Smooth muscle cell (in vitro differentiated cells): ENCODE results near the gene MZT2A. TPM values are rescaled to one million over a fixed set of nuclear protein-coding genes. Genes with fewer than 3 reads are reported as not detected.
"Not testable (repeated sequence)": the region's sequence is repeated elsewhere in the genome, so short reads cannot be mapped to it uniquely, and the experiment has no call there.

Experiments
- DNase-seq: peaks from one replicate; lab custom pipeline; 2025; ENCODE audit not compliant: unreplicated experiment; lab: John Stamatoyannopoulos, UW
- H2AFZ ChIP-seq: fragments of 200-600 bp; sonication (generic); 2 replicates; pipeline ENCODE4 v1.6.0; 2016; ENCODE audit warnings: antibody characterized with exemption, low read depth, mild to moderate bottlenecking
- H3F3A ChIP-seq: fragments of 200-600 bp; sonication (generic); 2 replicates; pipeline ENCODE4 v1.6.0; 2017; ENCODE audit warnings: antibody characterized with exemption, low read depth
- H3K27ac ChIP-seq: fragments of 200-600 bp; sonication (generic); 2 replicates; pipeline ENCODE4 v1.5.1; 2016; ENCODE audit warnings: low read depth, mild to moderate bottlenecking
- H3K27me3 ChIP-seq: fragments of 200-600 bp; sonication (generic); 2 replicates; pipeline ENCODE4 v1.6.1; 2016; ENCODE audit warnings: low read depth, mild to moderate bottlenecking
- H3K36me3 ChIP-seq: fragments of 200-600 bp; sonication (generic); 2 replicates; pipeline ENCODE4 v1.5.1; 2016; ENCODE audit warnings: low read depth
- H3K4me1 ChIP-seq: fragments of 200-600 bp; sonication (generic); 2 replicates; pipeline ENCODE4 v1.5.1; 2016; ENCODE audit warnings: low read depth
- H3K4me2 ChIP-seq: fragments of 200-600 bp; sonication (generic); 2 replicates; pipeline ENCODE4 v1.6.0; 2016; ENCODE audit warnings: mild to moderate bottlenecking
- H3K4me3 ChIP-seq: fragments of 200-600 bp; sonication (generic); 2 replicates; pipeline ENCODE4 v1.5.1; 2016; ENCODE audit warnings: mild to moderate bottlenecking
- H3K79me2 ChIP-seq: fragments of 200-600 bp; sonication (generic); 2 replicates; pipeline ENCODE4 v1.6.0; 2016; ENCODE audit warnings: low read depth, mild to moderate bottlenecking
- H3K9ac ChIP-seq: fragments of 200-600 bp; sonication (generic); 2 replicates; pipeline ENCODE4 v1.6.0; 2016; ENCODE audit warnings: low read depth
- H3K9me3 ChIP-seq: fragments of 200-600 bp; sonication (generic); replicated peaks from 2 replicates; pipeline ENCODE4 v1.5.1; 2016; ENCODE audit warnings: low read depth
- H4K20me1 ChIP-seq: fragments of 200-600 bp; sonication (generic); 2 replicates; pipeline ENCODE4 v1.6.0; 2016; ENCODE audit warnings: low read depth
- WGBS: methylation state at CpG from one replicate; pipeline ENCODE4 v1.1.7; 2016; ENCODE audit warnings: low lambda C conversion rate; 5-methylcytosine and 5-hydroxymethylcytosine counted together
- polyA plus RNA-seq: library from polyadenylated mRNA; unstranded; fragments of >200 nt; fragmentation: Nextera tagmentation; extraction: Ambion mirVana; gene quantifications from 2 replicates; pipeline ENCODE4 v1.2.1, GENCODE V29; 2016
- total RNA-seq: library from RNA; depleted of rRNA; stranded (reverse); fragments of >200 nt; gene quantifications from 2 replicates; pipeline ENCODE4 v1.2.3, GENCODE V29; 2014

MZT2A gene
- total and polyA plus RNA-seq, 2 experiments from 2014 or later, result 85.1 to 137 TPM

- not testable (repeated sequence) for H3K4me3 ChIP-seq, H3K4me2 ChIP-seq, H3F3A ChIP-seq, H3K9ac ChIP-seq, H3K27me3 ChIP-seq, DNase-seq, H3K4me1 ChIP-seq, H3K79me2 ChIP-seq, H2AFZ ChIP-seq, H3K27ac ChIP-seq, H3K36me3 ChIP-seq, H4K20me1 ChIP-seq, H3K9me3 ChIP-seq
- WGBS, result 94% methylated on average over 11 of the region's 17 CpGs
Measured at GRCh38 chr2:131533609-131534316, 41.6 kb upstream of the MZT2A start.

GRCh38 chr2:131532723-131533608 is 40.8 kb upstream of the MZT2A start:
- 97% methylated on average over 21 of the region's 23 CpGs for WGBS
- DNase-seq, result not testable (repeated sequence)

GRCh38 chr2:131531547-131532185 is 39.5 kb upstream of the MZT2A start:
- not testable (repeated sequence) for H3K79me2 ChIP-seq, H3K36me3 ChIP-seq, H3K9ac ChIP-seq, H3K4me2 ChIP-seq, H3K27ac ChIP-seq, H3K4me1 ChIP-seq, H3K27me3 ChIP-seq, H4K20me1 ChIP-seq, H3K9me3 ChIP-seq, H2AFZ ChIP-seq, DNase-seq, H3K4me3 ChIP-seq, H3F3A ChIP-seq
- WGBS, result 87% methylated on average over 10 of the region's 11 CpGs

More at GRCh38 chr2:131532723-131533608, 40.8 kb upstream of the MZT2A start:
- H3F3A ChIP-seq, H3K27me3 ChIP-seq, H3K4me3 ChIP-seq, H3K4me1 ChIP-seq, H3K27ac ChIP-seq, H3K36me3 ChIP-seq, H3K9me3 ChIP-seq, H3K9ac ChIP-seq, H2AFZ ChIP-seq, H3K79me2 ChIP-seq, H3K4me2 ChIP-seq, H4K20me1 ChIP-seq: not testable (repeated sequence)

DNA sequence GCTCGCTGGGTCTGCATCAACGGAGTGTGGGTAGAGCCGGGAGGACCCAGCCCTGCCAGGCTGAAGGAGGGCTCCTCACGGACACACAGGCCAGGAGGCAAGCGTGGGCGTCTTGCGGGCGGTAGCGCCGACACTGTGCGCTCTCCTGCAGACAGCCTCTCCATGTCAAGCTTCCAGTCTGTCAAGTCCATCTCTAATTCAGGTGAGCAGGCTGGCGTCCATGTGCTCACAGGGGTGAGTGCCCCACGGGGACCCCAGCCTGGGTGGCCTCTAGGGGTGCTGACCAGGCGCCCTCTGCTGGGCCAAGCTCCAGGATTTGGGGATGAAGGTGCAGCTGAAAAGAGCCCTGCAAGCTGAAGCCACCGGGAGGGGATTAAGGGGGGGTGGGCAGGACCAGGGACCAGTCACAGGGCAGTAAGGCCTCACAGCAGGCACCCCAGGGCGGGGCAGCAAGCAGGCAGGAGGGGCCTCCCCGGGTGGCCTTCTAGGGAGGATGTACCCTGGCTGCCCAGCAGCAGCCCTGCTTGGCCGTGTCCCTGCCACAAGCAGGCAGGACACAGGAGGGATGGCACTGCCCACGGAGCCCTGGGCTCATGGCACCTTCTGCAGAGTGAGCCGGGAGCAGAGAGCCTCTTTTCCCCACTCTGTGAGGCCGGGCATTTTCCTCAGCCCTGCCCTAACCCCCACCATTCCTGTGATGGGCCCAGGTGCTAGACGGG is 38.6 kb upstream of the MZT2A start:
- not testable (repeated sequence) for H3K9me3 ChIP-seq, H3K36me3 ChIP-seq, DNase-seq, H3K4me3 ChIP-seq, H3F3A ChIP-seq, H3K4me2 ChIP-seq, H4K20me1 ChIP-seq, H3K79me2 ChIP-seq, H2AFZ ChIP-seq, H3K27ac ChIP-seq, H3K27me3 ChIP-seq, H3K4me1 ChIP-seq, H3K9ac ChIP-seq
- 86% methylated on average over 21 of the region's 22 CpGs for WGBS

DNA sequence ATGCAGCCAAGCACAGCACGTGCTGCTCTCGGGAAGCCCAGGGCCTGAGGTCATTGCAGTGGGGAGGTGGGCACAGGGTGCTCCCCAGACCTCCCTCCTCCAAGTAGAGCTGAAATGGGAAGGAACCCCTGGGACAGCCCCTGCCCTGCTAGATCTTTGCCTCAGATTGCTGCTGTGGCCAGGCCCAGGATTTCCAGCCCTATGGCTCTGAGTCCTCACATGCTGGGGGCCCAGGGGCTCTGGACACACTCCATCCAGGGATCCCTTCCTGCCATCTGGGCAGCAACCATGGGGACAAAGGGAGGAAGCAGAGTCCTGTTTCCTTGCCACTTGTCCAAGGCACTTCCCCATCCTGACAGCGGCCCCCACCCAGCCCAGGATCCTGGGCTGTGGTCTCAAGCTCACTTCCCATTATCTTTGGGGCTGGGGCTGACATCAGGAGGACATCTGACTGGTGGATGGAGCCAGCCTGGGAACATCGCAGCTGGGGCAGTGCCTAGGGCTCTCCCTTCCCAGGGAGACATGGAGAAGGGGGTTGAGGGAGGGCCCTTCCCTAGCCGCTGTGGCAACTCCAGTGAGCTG is 37.8 kb upstream of the MZT2A start:
- 97% methylated on average over 5 of the region's 5 CpGs for WGBS
- not testable (repeated sequence) for H3K4me1 ChIP-seq

DNA sequence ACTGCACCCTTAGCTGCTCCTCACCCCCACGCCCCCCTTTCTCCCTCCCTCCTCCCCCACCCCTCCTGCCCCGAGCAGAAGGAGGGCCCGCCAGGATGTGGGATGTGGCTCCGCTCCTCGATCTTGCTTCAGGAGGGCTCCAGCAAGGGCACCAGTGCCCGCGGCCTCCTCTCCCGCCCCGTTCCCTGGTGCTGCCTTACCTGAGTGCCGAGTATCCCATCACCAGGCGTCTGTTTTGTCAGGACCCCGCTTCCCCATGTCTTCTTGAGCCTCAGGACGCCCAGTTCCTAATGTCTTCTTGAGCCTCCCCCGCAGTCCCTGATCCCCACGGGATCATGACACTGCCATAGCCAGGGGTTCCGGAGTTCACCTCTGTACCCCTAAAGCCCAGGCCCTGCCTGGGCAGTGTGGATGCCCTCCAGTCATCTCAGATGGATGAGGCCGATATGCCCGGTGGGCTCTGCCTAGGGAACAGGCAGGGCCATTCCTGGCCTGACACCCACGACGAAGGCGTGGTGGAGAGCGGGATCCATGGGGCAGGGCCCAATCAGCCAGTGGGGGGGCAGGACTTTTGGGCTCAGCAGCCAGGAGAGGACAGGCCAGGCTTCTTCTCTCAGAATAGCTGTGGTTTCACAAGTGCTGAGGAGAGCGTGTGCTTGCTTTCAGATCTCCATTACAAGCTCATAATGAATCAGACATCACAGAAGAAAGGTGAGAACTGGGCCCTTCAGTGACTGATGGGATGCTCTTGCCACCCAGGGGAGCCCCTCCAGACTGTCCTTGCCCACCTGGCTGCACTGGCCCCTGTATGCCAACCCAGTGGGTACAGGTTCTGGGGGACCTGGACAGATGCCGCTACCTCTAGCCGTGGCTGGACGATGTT is 37.0 kb upstream of the MZT2A start:
- H3F3A ChIP-seq, H3K9ac ChIP-seq, H3K36me3 ChIP-seq, H3K27me3 ChIP-seq, H3K27ac ChIP-seq, H4K20me1 ChIP-seq, H3K9me3 ChIP-seq, DNase-seq, H3K4me1 ChIP-seq, H3K4me3 ChIP-seq, H2AFZ ChIP-seq, H3K79me2 ChIP-seq: not testable (repeated sequence)
- 78% methylated on average over 21 of the region's 26 CpGs for WGBS
- peak overlapping the region; percentile 40 for H3K4me2 ChIP-seq

More for the DNA sequence above, 37.8 kb upstream of the MZT2A start:
- H3K9ac ChIP-seq, H3K27me3 ChIP-seq, H3F3A ChIP-seq, H2AFZ ChIP-seq, H3K4me2 ChIP-seq, H3K79me2 ChIP-seq, H3K27ac ChIP-seq, H3K9me3 ChIP-seq, DNase-seq, H3K4me3 ChIP-seq, H3K36me3 ChIP-seq, H4K20me1 ChIP-seq: not testable (repeated sequence)
